Heart left ventricle (tissue), 13 donors: Measurements from ENCODE around the gene TNFRSF9.

Source experiments
- CTCF ChIP-seq, 12 donors: fragments of 200-600 bp; sonication (generic) in 4 of 12; IDR thresholded peaks; one replicate each; pipeline versions ENCODE4 v1.5.0 to v1.8.0; 2018 to 2022; ENCODE audit warnings: antibody characterized with exemption in 12 of 12, mild to moderate bottlenecking in 5 of 12
- POLR2A ChIP-seq, 2 donors: fragments of 450-650 bp; IDR thresholded peaks; one replicate each; pipeline ENCODE4 v1.6.1; 2017; ENCODE audit warnings: antibody characterized with exemption in 2 of 2, mild to moderate bottlenecking in 2 of 2, moderate library complexity in 2 of 2
- donor health status: ischemic (EF 13 %, LVEDD 7.1; RV severe dilation, severe dysfunction).
- donor health status: DM: no; HTN: yes; CAD: no.
- donor health status: DM: no; HTN: no; CAD: no.
- donor health status: ischemic (EF 25% LVEDD 6.9; RV normal size, moderate dysfunction).
- donor health status: ischemic (EF 25% LVEDD 5.7; RV mildly dilated, moderate dysfunction).
- donor health status: ischemic (EF 35%, LVEDD 5.7; RV mildly dilated, moderate dysfunction).
- donor health status: nonischemic (EF 11% LVEDD 7.7; RV severe dilation, severe dysfunction).
- donor health status: DM: yes; HTN: yes; CAD: no.
- donor health status: PGD.
- donor health status: ischemic (EF 29% LVEDD 5.4; RV normal size, mild dysfunction).
- donor health status: nonischemic (EF 23%, LVEDD 6.1; RV moderate dilation, normal function).

DNA sequence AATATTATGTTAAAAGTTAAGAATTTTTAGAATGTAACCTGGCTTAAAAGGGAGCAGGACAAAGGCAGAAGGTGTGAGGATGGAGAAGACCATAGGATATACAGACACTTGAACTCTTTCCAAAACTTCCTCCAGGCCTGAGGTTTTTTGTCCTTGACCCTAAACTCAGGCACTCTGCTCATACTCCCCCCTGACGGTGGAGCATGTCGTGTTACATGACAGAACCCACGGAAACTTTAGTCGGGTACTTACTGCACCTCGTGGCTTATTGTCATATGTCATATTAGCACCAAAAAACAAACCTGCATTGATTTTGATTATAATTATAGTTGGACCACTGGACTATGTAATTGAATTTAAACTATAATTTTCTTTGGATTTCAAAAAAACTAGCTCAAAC lies 20.8 kb downstream of the TNFRSF9 start:
- no peak for TF ChIP-seq CTCF (IDR thresholded peaks at IDR 0.05)
- no peak for TF ChIP-seq POLR2A (IDR thresholded peaks at IDR 0.05)
